ENCODE data around the gene SESN1.
"Not testable (repeated sequence)": the region's sequence is repeated elsewhere in the genome, so short reads cannot be mapped to it uniquely, and the experiment has no call there.

SESN1 gene

GRCh38 chr6:109109663-109110062 is 15.0 kb upstream of the SESN1 start:
- DNase-seq, H3K4me3 Mint-ChIP-seq, H3K27me3 Mint-ChIP-seq, H3K4me1 Mint-ChIP-seq, H3K27ac Mint-ChIP-seq, H3K9me3 Mint-ChIP-seq, ATAC-seq: not testable (repeated sequence)
- H3K36me3 Mint-ChIP-seq (ENCODE audit: low read depth) = peaks cover 10% of the 10 kb centered on the region

- DNase-seq = no peak
- Mint-ChIP-seq H3K4me1 (peaks cover 4% of the 10 kb centered on the region), H3K27ac (no peak overlapping the region), H3K4me3 (no peak overlapping the region), H3K36me3 (ENCODE audit: low read depth) (peaks cover 14% of the 10 kb centered on the region), H3K9me3 (no peaks in the 10 kb centered on the region), H3K27me3 (no peaks in the 10 kb centered on the region)
- no peak for ATAC-seq
Observed at GRCh38 chr6:109105681-109106080, 11.0 kb upstream of the SESN1 start.

GRCh38 chr6:109104512-109104911 is 9.9 kb upstream of the SESN1 start:
- no peak for ATAC-seq
- H3K4me3 Mint-ChIP-seq = no peak overlapping the region
- peaks cover 11% of the 10 kb centered on the region for H3K36me3 Mint-ChIP-seq (ENCODE audit: low read depth)
- H3K27me3 Mint-ChIP-seq = no peaks in the 10 kb centered on the region
- H3K4me1 Mint-ChIP-seq = peaks cover 4% of the 10 kb centered on the region
- no peak for DNase-seq
- no peak overlapping the region for H3K27ac Mint-ChIP-seq
- H3K9me3 Mint-ChIP-seq = no peaks in the 10 kb centered on the region

GRCh38 chr6:109103942-109104341 is 9.3 kb upstream of the SESN1 start:
- no peak for DNase-seq
- no peaks in the 10 kb centered on the region for H3K27me3 Mint-ChIP-seq
- H3K27ac Mint-ChIP-seq = no peak overlapping the region
- peaks cover 12% of the 10 kb centered on the region for H3K36me3 Mint-ChIP-seq (ENCODE audit: low read depth)
- H3K9me3 Mint-ChIP-seq = no peaks in the 10 kb centered on the region
- no peak for ATAC-seq
- H3K4me1 Mint-ChIP-seq = peaks cover 4% of the 10 kb centered on the region
- H3K4me3 Mint-ChIP-seq = no peak overlapping the region

- Mint-ChIP-seq H3K27me3 (no peaks in the 10 kb centered on the region), H3K9me3 (no peaks in the 10 kb centered on the region), H3K27ac (no peak overlapping the region), H3K4me3 (no peak overlapping the region), H3K36me3 (ENCODE audit: low read depth) (peaks cover 12% of the 10 kb centered on the region), H3K4me1 (peaks cover 4% of the 10 kb centered on the region)
- ATAC-seq = no peak
- DNase-seq = no peak
Observed at GRCh38 chr6:109102762-109103161, 8.1 kb upstream of the SESN1 start.

- DNase-seq (no peak), ATAC-seq (no peak)
- Mint-ChIP-seq H3K9me3 (no peaks in the 10 kb centered on the region), H3K36me3 (ENCODE audit: low read depth) (peaks cover 12% of the 10 kb centered on the region), H3K27me3 (no peaks in the 10 kb centered on the region), H3K27ac (no peak overlapping the region), H3K4me1 (peaks cover 33% of the 10 kb centered on the region), H3K4me3 (no peak overlapping the region)
Observed at GRCh38 chr6:109097661-109098060, 3.0 kb upstream of the SESN1 start.

GRCh38 chr6:109096208-109096607 is 1.6 kb upstream of the SESN1 start:
- no peaks in the 10 kb centered on the region for H3K9me3 Mint-ChIP-seq
- H3K27me3 Mint-ChIP-seq = no peaks in the 10 kb centered on the region
- peaks cover 8% of the 10 kb centered on the region for H3K36me3 Mint-ChIP-seq (ENCODE audit: low read depth)
- peak overlapping the region; percentile 99 for H3K27ac Mint-ChIP-seq
- no peak for DNase-seq
- no peak for ATAC-seq
- peaks cover 47% of the 10 kb centered on the region for H3K4me1 Mint-ChIP-seq
- H3K4me3 Mint-ChIP-seq = peak overlapping the region; percentile 93

GRCh38 chr6:109095835-109096084 is 1.1 kb upstream of the SESN1 start:
- no peaks in the 10 kb centered on the region for H3K9me3 Mint-ChIP-seq
- ATAC-seq (no peak), DNase-seq (no peak)
- peak overlapping the region; percentile 99 for H3K27ac Mint-ChIP-seq
- peaks cover 8% of the 10 kb centered on the region for H3K36me3 Mint-ChIP-seq (ENCODE audit: low read depth)
- peak overlapping the region; percentile 93 for H3K4me3 Mint-ChIP-seq
- H3K27me3 Mint-ChIP-seq = no peaks in the 10 kb centered on the region
- H3K4me1 Mint-ChIP-seq = peaks cover 49% of the 10 kb centered on the region

GRCh38 chr6:109095036-109095834 is 589 bp upstream of the SESN1 start, which contains the start of gene CEP57L1:
TSS of gene CEP57L1 (plus strand) at chr6:109095507. CDS start at chr6:109145222, 49,715 bp downstream.
- peak; percentile 91 for DNase-seq
- Mint-ChIP-seq H3K27ac (peak within 1 kb of the TSS; percentile 99), H3K9me3 (no peaks in the 10 kb centered on the region), H3K27me3 (no peaks in the 10 kb centered on the region), H3K4me3 (peak within 1 kb of the TSS; percentile 93), H3K36me3 (ENCODE audit: low read depth) (peaks cover 8% of the 10 kb centered on the region), H3K4me1 (peaks cover 49% of the 10 kb centered on the region)
- ATAC-seq = peak; percentile 71

GRCh38 chr6:109093732-109094415 is 772 bp downstream of the SESN1 start:
- DNase-seq (no peak), ATAC-seq (no peak)
- Mint-ChIP-seq H3K9me3 (no peaks in the 10 kb centered on the region), H3K4me1 (peaks cover 53% of the 10 kb centered on the region), H3K27ac (peak overlapping the region; percentile 77), H3K36me3 (ENCODE audit: low read depth) (no peaks in the 10 kb centered on the region), H3K4me3 (peak overlapping the region; percentile 93), H3K27me3 (no peaks in the 10 kb centered on the region)

- Mint-ChIP-seq H3K36me3 (ENCODE audit: low read depth) (no peaks in the 10 kb centered on the region), H3K27ac (no peak overlapping the region), H3K4me1 (peaks cover 50% of the 10 kb centered on the region), H3K27me3 (no peaks in the 10 kb centered on the region), H3K4me3 (peak overlapping the region; percentile 93), H3K9me3 (no peaks in the 10 kb centered on the region)
- DNase-seq (no peak), ATAC-seq (no peak)
Observed at GRCh38 chr6:109092074-109092473, 2.6 kb downstream of the SESN1 start.

- Mint-ChIP-seq H3K27ac (no peak overlapping the region), H3K36me3 (ENCODE audit: low read depth) (no peaks in the 10 kb centered on the region), H3K9me3 (no peaks in the 10 kb centered on the region), H3K4me3 (peak overlapping the region; percentile 4), H3K4me1 (peaks cover 45% of the 10 kb centered on the region), H3K27me3 (no peaks in the 10 kb centered on the region)
- no peak for ATAC-seq
- no peak for DNase-seq
Observed at GRCh38 chr6:109091314-109092024, 3.2 kb downstream of the SESN1 start.

GRCh38 chr6:109088995-109089394 is 5.7 kb downstream of the SESN1 start:
- Mint-ChIP-seq H3K4me1 (peaks cover 30% of the 10 kb centered on the region), H3K27ac (no peak overlapping the region), H3K36me3 (ENCODE audit: low read depth) (no peaks in the 10 kb centered on the region), H3K9me3 (no peaks in the 10 kb centered on the region), H3K4me3 (no peak overlapping the region), H3K27me3 (no peaks in the 10 kb centered on the region)
- DNase-seq = no peak
- ATAC-seq = no peak

- Mint-ChIP-seq H3K27ac (no peak overlapping the region), H3K27me3 (no peaks in the 10 kb centered on the region), H3K4me1 (peaks cover 30% of the 10 kb centered on the region), H3K4me3 (no peak overlapping the region), H3K9me3 (no peaks in the 10 kb centered on the region), H3K36me3 (ENCODE audit: low read depth) (no peaks in the 10 kb centered on the region)
- DNase-seq = no peak
- ATAC-seq = no peak
Observed at GRCh38 chr6:109087661-109088264, 6.9 kb downstream of the SESN1 start.
